Tibial artery (tissue), 4 donors: Measurements from ENCODE around the gene RNF220.

ENCODE experiments used
- DNase-seq, 2 donors: peaks; one replicate each; pipeline ENCODE4 v3.0.0-alpha.2; 2019
- H3K27ac ChIP-seq, 2 donors: fragments of 200-600 bp; sonication (generic) in 1 of 2; 1 replicate in 1 of 2; 2 replicates in 1 of 2; pipeline ENCODE4 v1.5.1; 2018 to 2019; ENCODE audit warnings: mild to moderate bottlenecking in 1 of 2
- H3K27me3 ChIP-seq, 2 donors: fragments of 200-600 bp; sonication (generic) in 1 of 2; one replicate each; pipeline versions ENCODE4 v1.5.1 to v1.6.0; 2016 to 2019
- H3K36me3 ChIP-seq, 3 donors: fragments of 200-600 bp; sonication (generic) in 2 of 3; one replicate each; pipeline ENCODE4 v1.5.1; 2016 to 2019; ENCODE audit warnings: mild to moderate bottlenecking in 2 of 3
- H3K4me1 ChIP-seq, 4 donors: fragments of 200-600 bp; sonication (generic) in 2 of 4; 1 replicate in 3 of 4; 2 replicates in 1 of 4; pipeline ENCODE4 v1.5.1; 2016 to 2019
- H3K4me3 ChIP-seq, 2 donors: fragments of 200-600 bp; sonication (generic) in 1 of 2; 1 replicate in 1 of 2; 2 replicates in 1 of 2; pipeline ENCODE4 v1.5.1; 2018 to 2019; ENCODE audit warnings: mild to moderate bottlenecking in 2 of 2
- H3K9me3 ChIP-seq, 3 donors: fragments of 200-600 bp; sonication (generic) in 1 of 3; one replicate each; pipeline ENCODE4 v1.5.1; 2016 to 2019
- CTCF ChIP-seq, 2 experiments: fragments of 200-600 bp in 1 of 2; fragments of 450-650 bp in 1 of 2; IDR thresholded peaks; one replicate each; pipeline ENCODE4 v1.5.1; 2017 to 2019; ENCODE audit warnings: antibody characterized with exemption in 2 of 2, mild to moderate bottlenecking in 1 of 2, moderate library complexity in 1 of 2
- intact Hi-C: fragments of 100-400 bp; cut with DNase I; formaldehyde crosslinking; loops from one replicate; pipeline ENCODE4 v1.15.0; 2023; ENCODE audit warnings: low total_unique reads

RNF220 gene

GRCh38 chr1:44377925-44378784 is 26.9 kb upstream of the RNF220 start:
- no peak overlapping the region for H3K27ac ChIP-seq
- H3K36me3 ChIP-seq: no peaks in the 10 kb centered on the region
- TF ChIP-seq CTCF (IDR thresholded peaks at IDR 0.05): peak; percentile 58 to 59
- H3K27me3 ChIP-seq: no peaks in the 10 kb centered on the region
- H3K9me3 ChIP-seq: no peaks in the 10 kb centered on the region
- no peaks in the 10 kb centered on the region for H3K4me1 ChIP-seq
- intact Hi-C loops: loop anchor here (5.0 kb wide), 1 partner anchor 219 kb away; no protein-coding TSS in a partner anchor
- no peak overlapping the region for H3K4me3 ChIP-seq
- peak in 1 of 2 donors; percentile 30 for DNase-seq

- no peaks in the 10 kb centered on the region for H3K36me3 ChIP-seq
- peaks cover 0 to 2% of the 10 kb centered on the region in 2 donors for H3K27me3 ChIP-seq
- no peaks in the 10 kb centered on the region for H3K9me3 ChIP-seq
- no peak overlapping the region for H3K27ac ChIP-seq
- intact Hi-C loops: no loop called here
- no peak overlapping the region for H3K4me3 ChIP-seq
- TF ChIP-seq CTCF (IDR thresholded peaks at IDR 0.05): no peak
- no peaks in the 10 kb centered on the region for H3K4me1 ChIP-seq
- DNase-seq: no peak
These were observed 24.3 kb upstream of the RNF220 start for GRCh38 chr1:44380666-44381177.

GRCh38 chr1:44388551-44388950 is 16.5 kb upstream of the RNF220 start:
- no peak for TF ChIP-seq CTCF (IDR thresholded peaks at IDR 0.05)
- Histone ChIP-seq H3K4me3 (no peak overlapping the region), H3K4me1 (no peaks in the 10 kb centered on the region), H3K9me3 (no peaks in the 10 kb centered on the region), H3K36me3 (no peaks in the 10 kb centered on the region), H3K27ac (no peak overlapping the region), H3K27me3 (peaks cover 0 to 30% of the 10 kb centered on the region in 2 donors)
- intact Hi-C loops: no loop called here
- DNase-seq: no peak

GRCh38 chr1:44389437-44389836 is 15.6 kb upstream of the RNF220 start:
- intact Hi-C loops: no loop called here
- DNase-seq: no peak
- H3K27me3 ChIP-seq: peaks cover 0 to 38% of the 10 kb centered on the region in 2 donors
- TF ChIP-seq CTCF (IDR thresholded peaks at IDR 0.05): no peak
- no peaks in the 10 kb centered on the region for H3K9me3 ChIP-seq
- no peak overlapping the region for H3K27ac ChIP-seq
- no peak overlapping the region for H3K4me3 ChIP-seq
- no peaks in the 10 kb centered on the region for H3K4me1 ChIP-seq
- H3K36me3 ChIP-seq: no peaks in the 10 kb centered on the region

- Histone ChIP-seq H3K9me3 (no peaks in the 10 kb centered on the region), H3K27me3 (peaks cover 0 to 44% of the 10 kb centered on the region in 2 donors), H3K4me3 (no peak overlapping the region), H3K4me1 (no peaks in the 10 kb centered on the region), H3K27ac (no peak overlapping the region), H3K36me3 (no peaks in the 10 kb centered on the region)
- DNase-seq: no peak
- intact Hi-C loops: no loop called here
- TF ChIP-seq CTCF (IDR thresholded peaks at IDR 0.05): no peak
These were observed 14.8 kb upstream of the RNF220 start for GRCh38 chr1:44390277-44390676.
